K562 (cell line): ENCODE data around the gene GULP1. TPM values are rescaled to one million over a fixed set of nuclear protein-coding genes. Genes with fewer than 3 reads are reported as not detected.

Experiments used
- ATAC-seq: fragments of 200-7000 bp; cut with Tn5 transposase; 3 replicates; pipeline ENCODE4 v1.9.1; 2020; ENCODE audit warnings: moderate library complexity
- BruUV-seq: library from RNA; stranded (reverse); fragments of 400-500 nt; replicated peaks from 2 replicates; lab custom pipeline; 2021; lab: Mats Ljungman, UMichigan
- CTCF ChIA-PET: fragments of 300-600 bp; formaldehyde crosslinking; extraction: SDS; loops from one replicate; lab custom pipeline; 2021; ENCODE audit warnings: low intra/inter-chr PET ratio; lab: Yijun Ruan, JAX
- POLR2A ChIA-PET: fragments of 300-600, 350-650 bp; sonication (Branson Sonifier 250); formaldehyde crosslinking; extraction: SDS; loops from one replicate; lab custom pipeline; 2021; ENCODE audit warnings: antibody characterized with exemption, inconsistent platforms; lab: Yijun Ruan, JAX
- DNase-seq, 4 experiments: peaks; one replicate each; pipeline versions ENCODE4 v3.0.0 to v3.0.0-alpha.2; 2011 to 2018; ENCODE audit warnings: low spot score in 3 of 4, mixed read lengths in 3 of 4; ENCODE audit errors: extremely low read depth in 1 of 4
- FAIRE-seq: peaks from 2 replicates; lab custom pipeline; 2011; peaks lifted over from hg19 to GRCh38; lab: Jason Lieb, UNC
- H2AFZ ChIP-seq: 2 replicates; pipeline ENCODE4 v1.6.0; 2011; ENCODE audit warnings: low read depth, low read length, control low read depth, inconsistent platforms
- H3K27ac ChIP-seq: fragments of 200-600 bp; 3 replicates; pipeline ENCODE4 v1.8.0; 2011; ENCODE audit warnings: low read depth, mild to moderate bottlenecking, control low read depth, inconsistent platforms, low read length, moderate library complexity, mixed read lengths; ENCODE audit errors: extremely low read depth
- H3K27me3 ChIP-seq, 2 experiments: fragments of 300-600 bp in 1 of 2; 2 replicates in 1 of 2; 3 replicates in 1 of 2; pipeline versions ENCODE4 v1.6.0 to v1.8.0; 2011; ENCODE audit warnings: inconsistent platforms in 2 of 2, low read length in 2 of 2, mild to moderate bottlenecking in 1 of 2, mixed read lengths in 1 of 2, moderate library complexity in 1 of 2; ENCODE audit not compliant: control insufficient read depth in 2 of 2, insufficient read depth in 2 of 2
- H3K36me3 ChIP-seq: fragments of 300-600 bp; 3 replicates; pipeline ENCODE4 v1.8.0; 2011; ENCODE audit warnings: mild to moderate bottlenecking, low read length, inconsistent platforms; ENCODE audit not compliant: control insufficient read depth, insufficient read depth
- H3K4me1 ChIP-seq, 2 experiments: fragments of 200-600 bp in 1 of 2; replicated peaks in 1 of 2; 2 replicates in 1 of 2; 3 replicates in 1 of 2; pipeline versions ENCODE4 v1.5.1 to v1.8.0; 2011; ENCODE audit warnings: inconsistent platforms in 2 of 2, low read length in 2 of 2, mild to moderate bottlenecking in 1 of 2, mixed read lengths in 1 of 2, moderate library complexity in 1 of 2; ENCODE audit not compliant: control insufficient read depth in 2 of 2, insufficient read depth in 2 of 2
- H3K4me2 ChIP-seq: 2 replicates; pipeline ENCODE4 v1.6.1; 2011; ENCODE audit warnings: low read length, control low read depth, inconsistent platforms, mixed read lengths; ENCODE audit not compliant: insufficient read depth
- H3K4me3 ChIP-seq: fragments of 200-600 bp; sonication (generic), shearing (Covaris generic); 2 replicates; pipeline ENCODE4 v1.5.1; 2016; ENCODE audit warnings: control low read depth, inconsistent platforms
- H3K79me2 ChIP-seq: fragments of 200-600 bp; 3 replicates; pipeline ENCODE4 v1.8.0; 2011; ENCODE audit warnings: low read length, inconsistent platforms; ENCODE audit not compliant: control insufficient read depth, insufficient read depth
- H3K9ac ChIP-seq, 2 experiments: 2 replicates each; pipeline versions ENCODE4 v1.6.0 to v1.6.1; 2011; ENCODE audit warnings: low read depth in 2 of 2, low read length in 2 of 2, control low read depth in 1 of 2, inconsistent platforms in 1 of 2, mild to moderate bottlenecking in 1 of 2, mixed read lengths in 1 of 2; ENCODE audit not compliant: insufficient read depth in 1 of 2
- H3K9me1 ChIP-seq: one replicate; pipeline ENCODE4 v1.6.0; 2011; ENCODE audit warnings: inconsistent platforms, mild to moderate bottlenecking, low read length, moderate library complexity; ENCODE audit not compliant: control insufficient read depth, insufficient read depth
- H3K9me3 ChIP-seq: replicated peaks from 2 replicates; pipeline ENCODE4 v1.5.1; 2011; ENCODE audit warnings: low read depth, low read length, inconsistent platforms; ENCODE audit not compliant: control insufficient read depth, insufficient read depth
- H4K20me1 ChIP-seq: replicated peaks from 2 replicates; pipeline ENCODE4 v1.6.1; 2011; ENCODE audit warnings: low read length, inconsistent platforms, mixed read lengths; ENCODE audit not compliant: control insufficient read depth, insufficient read depth
- ARID1B ChIP-seq: fragments of 450-650 bp; IDR thresholded peaks from 2 replicates; pipeline ENCODE4 v1.6.1; 2016; ENCODE audit warnings: antibody characterized with exemption, mild to moderate bottlenecking, inconsistent platforms
- CCAR2 ChIP-seq: fragments of 200-400 bp; formaldehyde crosslinking; IDR thresholded peaks from 2 replicates; pipeline ENCODE4 v1.6.1; 2017; ENCODE audit warnings: mild to moderate bottlenecking, low read depth, low read length
- CCNT2 ChIP-seq: IDR thresholded peaks from 2 replicates; pipeline ENCODE4 v1.6.1; 2011; ENCODE audit warnings: borderline replicate concordance, low read depth, mild to moderate bottlenecking, moderate library complexity, mixed read lengths, low read length; ENCODE audit not compliant: insufficient read length; ENCODE audit errors: extremely low read depth
- CREB1 ChIP-seq, 2 experiments: sonication (generic) in 1 of 2; formaldehyde crosslinking in 1 of 2; IDR thresholded peaks; 2 replicates each; pipeline versions ENCODE4 v1.6.1 to v1.8.0; 2012 to 2022; ENCODE audit warnings: inconsistent platforms in 1 of 2, mild to moderate bottlenecking in 1 of 2, missing genetic modification reagents in 1 of 2, moderate library complexity in 1 of 2
- E2F3 ChIP-seq: fragments of 250-450 bp; sonication (Bioruptor Pico); IDR thresholded peaks from 2 replicates; pipeline ENCODE4 v1.4.0; 2020; ENCODE audit warnings: mild to moderate bottlenecking
- EHMT2 ChIP-seq: fragments of 450-650 bp; IDR thresholded peaks from 2 replicates; pipeline ENCODE4 v1.6.1; 2018; ENCODE audit warnings: antibody characterized with exemption
- HSF4 ChIP-seq: fragments of 250-450 bp; sonication (Bioruptor Pico); IDR thresholded peaks from 2 replicates; pipeline ENCODE4 v2.1.2; 2022; ENCODE audit warnings: mild to moderate bottlenecking, moderate library complexity, borderline replicate concordance
- KAT8 ChIP-seq: fragments of 450-650 bp; IDR thresholded peaks from 2 replicates; pipeline ENCODE4 v1.6.1; 2016; ENCODE audit warnings: low read depth, mild to moderate bottlenecking
- KLF1 ChIP-seq: fragments of 450-650 bp; IDR thresholded peaks from 2 replicates; pipeline ENCODE4 v1.6.1; 2016; ENCODE audit warnings: missing genetic modification characterization, missing compliant biosample characterization
- MAZ ChIP-seq, 2 experiments: fragments of 450-650 bp in 1 of 2; sonication (generic) in 1 of 2; formaldehyde crosslinking; IDR thresholded peaks in 1 of 2; conservative IDR thresholded peaks in 1 of 2; 2 replicates each; pipeline versions ENCODE4 v1.4.0 to v1.5.0; 2020; ENCODE audit warnings: mild to moderate bottlenecking in 1 of 2, missing genetic modification reagents in 1 of 2
- MED1 ChIP-seq: sonication (generic); formaldehyde crosslinking; IDR thresholded peaks from 2 replicates; pipeline ENCODE4 v1.8.1; 2023; ENCODE audit warnings: missing genetic modification reagents, borderline replicate concordance
- NEUROD1 ChIP-seq: fragments of 150-350 bp; IDR thresholded peaks from 2 replicates; pipeline ENCODE4 v1.6.1; 2014; ENCODE audit warnings: borderline replicate concordance, low read length, low read depth; ENCODE audit not compliant: partially characterized antibody
- RB1 ChIP-seq: fragments of 450-650 bp; IDR thresholded peaks from 2 replicates; pipeline ENCODE4 v1.6.1; 2017; ENCODE audit warnings: low read depth, mild to moderate bottlenecking
- TAF15 ChIP-seq: fragments of 200-400 bp; formaldehyde crosslinking; IDR thresholded peaks from 2 replicates; pipeline ENCODE4 v1.6.1; 2017; ENCODE audit warnings: mild to moderate bottlenecking, low read depth, low read length, moderate library complexity
- TCF3 ChIP-seq: sonication (generic); formaldehyde crosslinking; IDR thresholded peaks from 2 replicates; pipeline ENCODE4 v1.4.0; 2020; ENCODE audit warnings: mild to moderate bottlenecking, missing genetic modification reagents
- ZBTB11 ChIP-seq, 3 experiments: fragments of 200-800 bp in 1 of 3; fragments of 250-450 bp in 1 of 3; fragments of 450-650 bp in 1 of 3; sonication (Bioruptor Pico) in 1 of 3; sonication (Bioruptor generic) in 1 of 3; formaldehyde crosslinking in 1 of 3; IDR thresholded peaks; 2 replicates each; pipeline versions ENCODE4 v1.6.1 to v1.8.0; 2016 to 2022; ENCODE audit warnings: mild to moderate bottlenecking in 2 of 3, missing genetic modification characterization in 2 of 3, missing compliant biosample characterization in 1 of 3, moderate library complexity in 1 of 3
- ZNF121 ChIP-seq: sonication (generic); formaldehyde crosslinking; conservative IDR thresholded peaks from 2 replicates; pipeline ENCODE4 v1.8.0; 2022; ENCODE audit warnings: missing genetic modification reagents
- ZNF41 ChIP-seq: fragments of 250-450 bp; sonication (Bioruptor Pico); conservative IDR thresholded peaks from 2 replicates; pipeline ENCODE4 v1.4.0; 2020; ENCODE audit warnings: mild to moderate bottlenecking
- ZNF668 ChIP-seq: fragments of 250-450 bp; sonication (Bioruptor Pico); IDR thresholded peaks from 2 replicates; pipeline ENCODE4 v1.8.0; 2022; ENCODE audit warnings: mild to moderate bottlenecking, inconsistent platforms
- WGBS: fragments of 100-300 bp; shearing (Covaris generic); methylation state at CpG from one replicate; pipeline ENCODE4 v1.1.6; 2016; ENCODE audit warnings: low coverage, mixed read lengths; ENCODE audit not compliant: insufficient coverage; ENCODE audit errors: missing lambda C conversion rate; 5-methylcytosine and 5-hydroxymethylcytosine counted together
- in situ Hi-C: fragments of 300-500 bp; cut with MboI; formaldehyde crosslinking; loops from 4 replicates; pipeline ENCODE4 v1.15.0; 2018; ENCODE audit warnings: inconsistent platforms, mixed read lengths
- intact Hi-C: fragments of 100-400 bp; cut with micrococcal nuclease; formaldehyde crosslinking; loops from 2 replicates; pipeline ENCODE4 v1.14.2; 2022
- polyA plus RNA-seq, 8 experiments: library from polyadenylated mRNA; depleted of rRNA in 4 of 8; stranded (reverse) in 5 of 8; unstranded in 3 of 8; fragments of >200 nt; fragmentation: Nextera tagmentation in 2 of 8; fragmentation: Illumina TruSeq in 1 of 8; extraction: Ambion mirVana in 2 of 8; extraction: Trizol in 1 of 8; gene quantifications; 2 replicates each; pipeline versions ENCODE4 v1.2.1 to v1.2.3, GENCODE V29; 2011 to 2014; ENCODE audit warnings: inconsistent platforms in 1 of 8, missing spikeins in 1 of 8
- total RNA-seq, 7 experiments: library from RNA; depleted of rRNA in 6 of 7; stranded (reverse); fragments of >200 nt in 6 of 7; fragmentation: Illumina TruSeq in 2 of 7; extraction: Trizol in 2 of 7; gene quantifications; 2 replicates each; pipeline versions ENCODE4 v1.2.1 to v1.2.3, GENCODE V29; 2011 to 2021; ENCODE audit warnings: low replicate concordance in 1 of 7

Gene GULP1
- total and polyA plus RNA-seq, 9 of the 15 experiments (the other 6 are each of a cell fraction or from before 2014, with no cell fraction given): 8.5 to 25.3 (median 19.5) TPM

- H3K27ac ChIP-seq: no peak overlapping the region
- no peak for FAIRE-seq
- H3K4me1 ChIP-seq: no peaks in the 10 kb centered on the region; a peak in 1 of 5 replicates
- 90% methylated on average over 8 of the region's 11 CpGs for WGBS
- peaks cover 91% of the 10 kb centered on the region for H3K79me2 ChIP-seq
- no peaks in the 10 kb centered on the region for H3K27me3 ChIP-seq
- no peaks in the 10 kb centered on the region for H3K9me1 ChIP-seq
- H3K4me2 ChIP-seq: no peak overlapping the region
- no peak for DNase-seq
- H4K20me1 ChIP-seq: no peaks in the 10 kb centered on the region
- POLR2A ChIA-PET: interaction anchor here (0.6 to 1.7 kb wide), 2 partner anchors 13 to 14 kb away, joined by 4 to 7 read pairs; partner anchors contain the start of gene GULP1
- no peak overlapping the region for H3K9ac ChIP-seq
- TF ChIP-seq HSF4 (CRISPR knock-in tag) (no peak), ZNF121 (CRISPR knock-in tag) (no peak), CCNT2 (no peak), MED1 (no peak), RB1 (no peak), CREB1 (IDR thresholded peaks at IDR 0.05) (no peak), CREB1 (CRISPR knock-in tag; IDR thresholded peaks at IDR 0.05) (no peak), TAF15 (no peak), NEUROD1 (no peak), EHMT2 (no peak), ZNF41 (CRISPR knock-in tag) (no peak), KAT8 (no peak), KLF1 (no peak), ZNF668 (no peak), E2F3 (CRISPR knock-in tag) (no peak), ZBTB11 (CRISPR knock-in tag; IDR thresholded peaks at IDR 0.05) (no peak), ARID1B (no peak), CCAR2 (no peak), TCF3 (no peak), MAZ (CRISPR knock-in tag; conservative IDR thresholded peaks at IDR 0.05 in 1 of 2, IDR thresholded peaks at IDR 0.05 in 1 of 2) (no peak)
- intact Hi-C loops: no loop called here
- H3K36me3 ChIP-seq: peaks cover 18% of the 10 kb centered on the region; the same call in 2 of the 3 replicates
- BruUV-seq: no TSS peak
- H2AFZ ChIP-seq: no peak overlapping the region
- no peaks in the 10 kb centered on the region for H3K9me3 ChIP-seq
- no peak for ATAC-seq
- CTCF ChIA-PET: no interaction called here
- no peak overlapping the region for H3K4me3 ChIP-seq
- in situ Hi-C loops: no loop called here
Observed at GRCh38 chr2:188278388-188279092, 13.1 kb upstream of the GULP1 start.
